Activated CD8-positive, alpha-beta memory T cell treated with anti-CD3 and anti-CD28 coated beads, Interleukin-2, amount 10 ng/mL, durations not matched to agents 7 days and 5 days (primary cell): ENCODE results near the gene GAMT. TPM values are rescaled to one million over a fixed set of nuclear protein-coding genes. Genes with fewer than 3 reads are reported as not detected.

ENCODE experiments used
- ATAC-seq: fragments of 150-1000 bp; cut with Tn5 transposase; one replicate; pipeline ENCODE4 v1.10.0; 2021; ENCODE audit warnings: moderate library complexity
- CTCF ChIA-PET: fragments of 350-600 bp; sonication (Branson Sonifier 250); formaldehyde crosslinking; loops from one replicate; lab custom pipeline; 2021; ENCODE audit warnings: antibody characterized with exemption; lab: Charles Lee
- DNase-seq: peaks from one replicate; pipeline ENCODE4 v3.0.0-alpha.2; 2020
- H3K27ac Mint-ChIP-seq: one replicate; pipeline ENCODE4 v1.8.0; 2021; ENCODE audit warnings: mild to moderate bottlenecking, mixed read lengths
- H3K27me3 Mint-ChIP-seq: one replicate; pipeline ENCODE4 v1.8.0; 2021; ENCODE audit warnings: mixed read lengths
- H3K36me3 Mint-ChIP-seq: one replicate; pipeline ENCODE4 v1.8.0; 2021; ENCODE audit warnings: mild to moderate bottlenecking, mixed read lengths
- H3K4me1 Mint-ChIP-seq: one replicate; pipeline ENCODE4 v1.8.0; 2021; ENCODE audit warnings: mixed read lengths
- H3K4me3 Mint-ChIP-seq: one replicate; pipeline ENCODE4 v1.8.0; 2021; ENCODE audit warnings: mild to moderate bottlenecking, moderate library complexity, mixed read lengths
- H3K9me3 Mint-ChIP-seq: one replicate; pipeline ENCODE4 v1.8.0; 2022; ENCODE audit warnings: low read depth, mixed read lengths
- total RNA-seq, 2 experiments: library from RNA; stranded (reverse); gene quantifications; one replicate each; pipeline ENCODE4 v1.2.3, GENCODE V29; 2021

The GAMT gene
- total RNA-seq, 2 experiments from 2014 or later, result 19.3 to 20.4 TPM

DNA sequence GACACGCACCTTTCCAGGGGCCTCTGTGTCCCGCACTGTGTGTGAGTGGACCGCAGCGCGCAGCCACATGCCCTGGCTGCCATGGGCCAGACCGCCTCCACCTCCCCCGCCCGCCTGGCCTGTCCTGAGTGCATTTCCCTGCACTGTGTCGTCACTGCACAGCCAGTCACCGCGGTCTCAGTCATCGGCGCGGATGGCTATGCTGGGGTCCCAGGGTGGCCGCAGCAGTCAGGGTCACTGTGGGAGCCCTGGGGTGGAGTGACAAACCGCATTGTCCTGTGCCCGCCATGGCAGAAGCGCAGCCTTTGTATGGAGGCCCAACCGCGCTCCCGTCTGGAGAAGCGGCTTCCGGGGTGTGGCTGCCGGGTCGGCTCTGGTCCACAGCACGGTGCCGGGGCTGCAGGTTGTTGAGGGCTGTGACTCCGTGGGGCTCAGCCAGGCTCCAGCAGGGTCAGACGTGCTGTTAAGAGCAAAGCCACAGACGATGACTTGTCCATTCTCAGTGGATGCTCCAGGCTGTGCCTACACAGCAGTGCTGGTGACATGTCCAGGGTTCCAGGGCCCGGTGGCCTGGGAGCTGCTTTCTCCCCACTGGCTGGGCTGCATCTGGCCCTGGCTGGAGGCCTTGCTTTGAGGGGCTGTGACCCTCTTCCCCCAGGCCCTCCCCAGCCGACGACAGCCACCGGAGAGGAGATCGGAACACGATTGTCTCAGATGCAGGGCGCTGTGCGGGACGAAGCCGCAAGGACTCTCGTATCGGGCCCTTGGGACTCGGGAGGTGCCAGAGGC lies 24.0 kb downstream of the GAMT start:
- Mint-ChIP-seq H3K4me1 (no peaks in the 10 kb centered on the region), H3K9me3 (no peaks in the 10 kb centered on the region), H3K4me3 (no peak overlapping the region), H3K27me3 (no peaks in the 10 kb centered on the region), H3K36me3 (peaks cover 3% of the 10 kb centered on the region), H3K27ac (no peak overlapping the region)
- DNase-seq (no peak), ATAC-seq (peak; percentile 24)
- CTCF ChIA-PET, result no interaction called here

DNA sequence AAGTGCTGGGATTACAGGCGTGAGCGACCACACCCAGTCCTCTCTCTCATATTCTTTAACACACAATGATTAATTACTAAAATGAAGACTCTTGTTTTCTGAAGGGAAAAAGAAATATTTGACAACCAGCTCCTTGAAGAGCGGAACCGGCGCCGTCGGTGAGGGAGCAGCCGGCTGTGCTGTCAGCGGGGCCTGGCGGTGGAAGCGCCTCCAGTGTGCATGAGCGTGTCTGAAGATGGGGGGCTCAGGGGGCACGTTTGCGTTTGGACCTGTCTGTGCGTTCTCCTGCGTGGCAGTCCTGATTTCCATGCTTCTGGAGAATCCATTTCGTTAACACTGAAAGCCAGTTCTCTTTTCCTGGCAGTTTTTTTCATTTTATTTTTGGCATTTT lies 24.9 kb downstream of the GAMT start:
- H3K27ac Mint-ChIP-seq, result no peak overlapping the region
- CTCF ChIA-PET, result no interaction called here
- no peaks in the 10 kb centered on the region for H3K27me3 Mint-ChIP-seq
- H3K9me3 Mint-ChIP-seq, result no peaks in the 10 kb centered on the region
- H3K4me3 Mint-ChIP-seq, result no peak overlapping the region
- no peaks in the 10 kb centered on the region for H3K4me1 Mint-ChIP-seq
- peaks cover 3% of the 10 kb centered on the region for H3K36me3 Mint-ChIP-seq
- DNase-seq (no peak), ATAC-seq (no peak)

DNA sequence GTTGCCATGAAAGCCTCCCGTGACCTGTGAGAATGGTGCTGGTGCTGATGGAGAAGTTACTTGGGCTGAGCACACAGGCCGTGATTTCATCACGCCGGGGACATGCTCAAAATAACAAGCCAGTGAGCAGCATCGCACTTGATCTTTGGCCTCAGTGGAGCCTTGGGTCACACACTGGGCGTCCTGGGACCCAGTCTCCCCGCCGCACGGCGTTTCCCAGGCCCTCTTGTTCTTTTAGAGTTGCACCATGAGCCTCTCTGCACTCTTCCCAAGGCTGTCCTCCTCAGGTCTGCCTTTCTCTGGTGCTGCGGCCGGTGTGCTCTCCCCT lies 27.1 kb downstream of the GAMT start:
- DNase-seq, result no peak
- CTCF ChIA-PET, result no interaction called here
- ATAC-seq, result no peak
- Mint-ChIP-seq H3K9me3 (no peaks in the 10 kb centered on the region), H3K4me3 (no peak overlapping the region), H3K36me3 (peaks cover 3% of the 10 kb centered on the region), H3K4me1 (no peaks in the 10 kb centered on the region), H3K27ac (no peak overlapping the region), H3K27me3 (no peaks in the 10 kb centered on the region)

DNA sequence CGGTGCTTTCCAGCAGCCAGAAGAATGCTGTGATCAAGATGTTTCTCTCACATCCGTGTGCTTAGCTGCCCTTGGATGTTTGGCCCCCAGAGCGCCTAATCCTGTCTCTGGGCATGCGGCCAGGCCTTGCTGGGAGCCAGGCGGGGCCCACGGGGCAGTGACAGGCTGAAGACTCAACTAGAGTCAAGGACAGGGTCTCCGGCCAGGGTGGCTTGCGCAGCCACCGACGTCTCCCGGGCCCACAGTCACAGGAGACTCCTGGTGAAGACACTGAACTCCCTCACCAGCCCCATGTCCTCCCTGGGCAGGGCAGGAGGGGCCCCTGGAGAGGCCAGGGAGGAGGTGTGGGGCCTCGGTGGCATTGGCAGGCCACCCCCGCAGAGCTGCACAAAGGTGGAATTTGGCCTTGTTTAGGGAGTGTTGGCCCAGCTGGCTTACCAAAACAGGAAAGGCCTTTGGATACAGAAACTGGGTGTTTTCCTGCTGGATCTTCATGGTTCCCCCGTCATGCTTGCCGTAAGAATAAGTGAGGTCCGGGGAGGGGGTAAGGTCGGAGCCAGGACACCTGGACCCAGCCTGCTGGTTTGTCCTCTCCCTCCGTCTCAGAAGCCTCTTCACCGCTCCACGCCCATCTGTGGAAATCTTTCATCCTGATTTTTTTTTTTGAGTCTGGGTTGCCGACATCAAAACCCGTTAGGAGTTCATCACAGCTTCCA lies 27.6 kb downstream of the GAMT start:
- CTCF ChIA-PET, result interaction anchor here (2.7 to 3.0 kb wide), 2 partner anchors 59 to 95 kb away, joined by 24 to 40 read pairs; no protein-coding TSS in a partner anchor
- DNase-seq (no peak), ATAC-seq (no peak)
- Mint-ChIP-seq H3K36me3 (peaks cover 3% of the 10 kb centered on the region), H3K27me3 (no peaks in the 10 kb centered on the region), H3K9me3 (no peaks in the 10 kb centered on the region), H3K27ac (no peak overlapping the region), H3K4me1 (no peaks in the 10 kb centered on the region), H3K4me3 (no peak overlapping the region)

DNA sequence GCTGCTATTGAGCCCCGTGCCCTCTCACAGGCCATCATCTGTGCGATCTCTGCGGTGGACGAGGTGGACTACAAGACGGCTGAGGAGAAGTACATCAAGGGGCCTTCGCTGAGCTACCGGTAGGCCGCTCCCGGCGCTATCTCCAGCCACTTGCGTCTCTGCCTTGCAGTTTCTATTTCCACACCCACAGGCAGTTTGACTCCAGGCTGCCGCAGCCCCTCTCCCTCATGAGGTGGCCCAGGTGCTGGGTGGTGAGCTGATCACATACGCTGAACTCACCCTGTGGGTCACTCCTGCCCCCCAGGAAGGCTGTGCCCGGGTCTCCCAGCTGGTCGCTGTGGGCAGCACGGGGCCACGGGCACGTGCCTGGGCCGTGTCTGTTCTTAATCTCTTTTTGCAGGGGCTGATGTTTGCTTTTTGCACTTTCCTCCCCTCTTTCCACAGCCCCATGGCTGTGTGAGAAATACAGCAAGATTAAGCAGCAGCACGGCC lies 28.3 kb downstream of the GAMT start:
- H3K27me3 Mint-ChIP-seq, result no peaks in the 10 kb centered on the region
- H3K27ac Mint-ChIP-seq, result no peak overlapping the region
- peaks cover 3% of the 10 kb centered on the region for H3K36me3 Mint-ChIP-seq
- H3K4me1 Mint-ChIP-seq, result no peaks in the 10 kb centered on the region
- ATAC-seq (no peak), DNase-seq (no peak)
- CTCF ChIA-PET, result interaction anchor here (0.7 to 3.0 kb wide), 8 partner anchors 9 to 129 kb away, joined by 3 to 40 read pairs (median 6); no protein-coding TSS in a partner anchor
- no peaks in the 10 kb centered on the region for H3K9me3 Mint-ChIP-seq
- no peak overlapping the region for H3K4me3 Mint-ChIP-seq

DNA sequence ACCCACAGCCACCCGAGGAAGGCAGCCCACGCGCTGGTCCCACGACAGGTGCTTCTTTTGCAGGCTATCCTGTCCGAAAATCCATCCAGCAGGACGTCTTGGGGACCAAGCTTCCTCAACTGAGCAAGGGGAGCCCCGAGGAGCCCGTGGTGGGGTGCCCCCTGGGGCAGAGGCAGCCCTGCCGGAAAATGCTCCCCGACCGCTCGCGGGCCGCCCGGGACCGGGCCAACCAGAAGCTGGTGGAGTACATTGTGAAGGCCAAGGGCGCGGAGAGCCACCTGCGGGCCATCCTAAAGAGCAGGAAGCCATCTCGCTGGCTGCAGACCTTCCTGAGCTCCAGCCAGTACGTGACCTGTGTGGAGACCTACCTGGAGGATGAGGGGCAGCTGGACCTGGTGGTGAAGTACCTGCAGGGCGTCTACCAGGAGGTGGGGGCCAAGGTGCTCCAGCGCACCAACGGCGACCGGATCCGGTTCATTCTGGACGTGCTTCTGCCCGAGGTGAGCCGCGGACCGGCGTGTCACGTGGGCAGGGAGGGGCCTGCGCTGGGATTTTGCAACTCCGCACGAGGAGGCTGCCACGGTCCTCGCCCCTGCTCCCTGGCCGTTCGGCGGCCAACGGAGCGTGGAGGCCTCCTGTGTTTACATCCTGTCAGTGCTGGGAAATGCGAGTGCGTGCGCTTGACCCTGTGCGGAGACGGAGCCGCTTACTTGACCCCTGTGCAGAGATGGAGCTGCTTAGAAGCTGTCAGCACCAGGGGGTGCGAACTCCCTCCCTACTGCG lies 30.6 kb downstream of the GAMT start:
- ATAC-seq, result no peak
- H3K4me1 Mint-ChIP-seq, result no peaks in the 10 kb centered on the region

DNA sequence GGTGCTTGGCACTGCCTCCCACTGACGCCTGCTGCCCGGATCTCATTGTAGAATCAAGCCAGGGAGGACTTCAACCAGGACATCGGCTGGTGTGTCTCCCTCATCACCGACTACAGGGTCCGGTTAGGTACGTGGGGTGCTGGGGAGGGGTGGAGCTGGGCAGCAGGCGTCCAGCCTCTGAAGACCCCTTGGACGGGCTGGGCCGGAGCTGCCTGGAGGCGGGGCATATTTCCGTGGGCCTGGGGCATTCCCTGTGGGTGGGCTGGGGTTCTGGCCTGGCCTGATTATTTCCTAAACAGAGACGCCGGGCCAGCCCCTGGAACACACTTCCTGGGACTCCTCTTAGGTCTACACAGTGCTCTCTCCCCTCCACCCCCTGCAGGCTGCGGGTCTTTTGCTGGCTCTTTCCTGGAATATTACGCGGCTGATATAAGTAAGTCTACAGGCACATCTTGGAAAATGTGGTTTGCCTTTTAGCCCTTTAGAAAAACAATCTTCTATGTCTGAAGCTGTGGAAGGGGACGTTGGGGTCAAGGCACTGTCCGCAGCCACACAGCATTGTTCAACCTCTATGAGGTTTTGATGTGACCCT lies 32.0 kb downstream of the GAMT start:
- Mint-ChIP-seq H3K27me3 (no peaks in the 10 kb centered on the region), H3K4me1 (peaks cover 7% of the 10 kb centered on the region), H3K4me3 (no peak overlapping the region), H3K36me3 (peaks cover 2% of the 10 kb centered on the region), H3K27ac (no peak overlapping the region), H3K9me3 (no peaks in the 10 kb centered on the region)
- ATAC-seq (no peak), DNase-seq (no peak)
- CTCF ChIA-PET, result interaction anchor here (1.5 kb wide), 1 partner anchor 13 kb away, joined by 3 read pairs; no protein-coding TSS in a partner anchor

More for the DNA sequence above, 30.6 kb downstream of the GAMT start:
- Mint-ChIP-seq H3K27me3 (no peaks in the 10 kb centered on the region), H3K9me3 (no peaks in the 10 kb centered on the region), H3K4me3 (no peak overlapping the region), H3K36me3 (peaks cover 2% of the 10 kb centered on the region), H3K27ac (no peak overlapping the region)
- no peak for DNase-seq
- CTCF ChIA-PET, result interaction anchor here (1.1 to 3.0 kb wide), 5 partner anchors 12 to 92 kb away, joined by 3 to 40 read pairs (median 6); a partner anchor contains a TSS

DNA sequence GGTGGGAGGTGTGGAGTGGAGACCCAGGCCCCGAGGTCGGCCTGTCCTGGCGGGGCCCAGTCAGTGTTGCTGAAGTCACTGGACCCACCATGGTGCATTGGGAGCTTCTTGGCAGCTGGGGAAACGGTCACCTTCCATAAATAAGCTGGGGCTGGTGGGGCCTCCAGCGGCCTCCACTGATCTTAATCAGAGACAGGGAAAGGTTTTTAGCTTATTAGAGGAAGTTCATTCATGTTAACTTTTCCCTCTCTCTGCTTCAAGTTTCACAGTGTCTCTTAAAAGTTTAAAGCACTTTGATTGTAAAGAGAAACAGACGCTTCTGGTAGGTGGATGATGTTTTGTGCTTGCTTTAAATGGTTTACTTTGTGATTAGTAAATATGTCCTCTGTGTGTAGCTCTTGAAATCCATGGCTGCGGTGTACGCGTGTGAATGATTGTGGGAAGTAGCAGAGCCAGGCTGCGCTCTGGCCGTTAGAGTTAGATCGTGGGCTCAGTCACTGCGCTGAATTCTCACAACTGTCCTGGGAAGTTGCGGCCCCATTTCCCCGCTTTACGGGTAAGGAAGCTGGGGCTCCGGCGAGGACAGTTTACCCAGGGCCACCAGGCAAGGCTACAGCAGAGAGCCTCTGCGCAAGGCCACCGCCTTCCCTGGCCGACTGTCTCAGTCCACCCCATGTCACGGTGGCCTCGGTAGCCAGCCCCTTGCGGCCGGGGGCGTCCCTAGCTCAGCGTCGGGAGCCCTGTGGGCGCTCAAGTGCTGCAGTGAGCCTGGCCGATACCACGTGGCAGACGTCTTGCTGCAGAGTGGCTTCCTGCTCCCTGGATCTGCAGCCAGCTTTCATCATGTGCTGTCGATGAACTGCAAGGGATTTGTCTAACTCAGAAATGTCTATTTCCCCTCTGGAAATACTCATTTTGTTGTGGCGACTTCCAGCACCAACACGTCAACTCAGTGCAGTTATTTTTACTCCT lies 34.2 kb downstream of the GAMT start:
- DNase-seq, result no peak
- CTCF ChIA-PET, result interaction anchor here (0.9 to 1.6 kb wide), 4 partner anchors 16 to 123 kb away, joined by 4 to 6 read pairs (median 4); partner anchors contain the start of gene NDUFS7
- ATAC-seq, result no peak
- Mint-ChIP-seq H3K27ac (no peak overlapping the region), H3K36me3 (peaks cover 2% of the 10 kb centered on the region), H3K4me3 (no peak overlapping the region), H3K27me3 (no peaks in the 10 kb centered on the region), H3K4me1 (peaks cover 27% of the 10 kb centered on the region), H3K9me3 (no peaks in the 10 kb centered on the region)

DNA sequence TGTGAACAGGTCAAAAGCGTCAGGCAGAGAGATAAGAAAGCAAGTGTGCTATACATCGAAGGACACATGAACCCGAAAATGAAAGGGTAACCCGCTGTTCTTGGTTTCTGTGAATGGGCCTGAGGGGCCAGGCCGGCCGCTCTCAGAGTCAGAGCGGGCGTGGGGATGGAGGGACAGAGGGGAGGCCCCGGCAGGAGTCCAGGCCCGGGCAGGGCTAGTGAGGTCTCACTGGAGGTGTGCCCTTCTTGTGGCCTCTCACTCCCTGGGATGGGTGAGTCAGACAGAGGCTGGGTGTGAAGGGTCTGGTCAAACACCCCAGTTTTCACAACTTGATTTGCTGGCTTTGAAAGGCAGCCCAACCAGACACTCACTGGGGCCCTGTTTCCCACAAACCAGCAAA lies 35.0 kb downstream of the GAMT start:
- H3K9me3 Mint-ChIP-seq, result no peaks in the 10 kb centered on the region
- H3K27me3 Mint-ChIP-seq, result no peaks in the 10 kb centered on the region
- DNase-seq (no peak), ATAC-seq (no peak)
- no peak overlapping the region for H3K27ac Mint-ChIP-seq
- CTCF ChIA-PET, result no interaction called here
- no peak overlapping the region for H3K4me3 Mint-ChIP-seq
- peaks cover 33% of the 10 kb centered on the region for H3K4me1 Mint-ChIP-seq
- H3K36me3 Mint-ChIP-seq, result peaks cover 5% of the 10 kb centered on the region

DNA sequence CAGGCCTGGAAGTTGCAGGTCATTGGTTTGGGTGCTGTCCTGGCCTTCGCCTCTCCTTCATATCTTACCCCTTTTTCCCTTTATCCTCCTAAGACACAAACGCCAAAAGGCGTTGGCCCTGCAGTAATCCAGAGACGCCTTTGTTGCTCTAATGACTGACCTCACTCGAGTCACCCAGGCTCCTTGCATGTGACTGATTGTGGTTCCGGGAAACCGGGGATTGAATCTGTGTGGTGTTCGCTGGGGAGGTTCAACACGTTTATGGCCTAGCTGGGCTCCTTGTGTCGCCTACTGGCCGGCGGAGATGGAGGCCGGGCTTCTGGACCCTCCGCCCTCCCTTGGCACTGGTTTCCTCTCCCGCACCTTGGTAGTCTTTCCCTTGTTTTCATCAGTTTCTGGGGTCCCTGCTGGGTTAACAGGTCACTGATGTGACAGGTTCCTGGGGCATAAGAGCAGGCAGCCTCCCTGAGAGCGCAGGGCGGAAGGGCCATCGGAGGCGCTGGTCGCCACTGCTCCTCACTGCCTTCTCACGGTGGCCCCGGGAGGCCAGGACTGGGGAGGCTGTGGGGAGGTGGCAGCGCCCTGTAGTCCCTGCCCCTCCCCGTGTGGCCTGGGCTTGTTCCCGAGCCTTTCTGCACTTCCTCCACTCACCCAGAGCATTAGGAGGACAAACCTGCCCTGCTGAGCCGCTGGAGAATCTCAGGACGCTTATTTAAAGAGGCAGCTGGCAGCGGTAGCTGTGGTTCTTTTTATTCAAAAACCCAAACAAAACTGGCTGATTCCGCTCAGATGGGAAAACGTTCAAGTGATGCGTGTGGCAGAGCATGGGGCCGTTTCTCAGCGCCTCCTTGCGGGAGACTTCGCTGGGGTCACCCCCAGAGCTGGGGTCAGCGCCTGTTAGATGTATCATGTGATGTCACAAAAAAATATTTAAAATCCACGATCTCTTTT lies 35.7 kb downstream of the GAMT start:
- no peak overlapping the region for H3K27ac Mint-ChIP-seq
- no peaks in the 10 kb centered on the region for H3K27me3 Mint-ChIP-seq
- peaks cover 5% of the 10 kb centered on the region for H3K36me3 Mint-ChIP-seq
- peaks cover 33% of the 10 kb centered on the region for H3K4me1 Mint-ChIP-seq
- DNase-seq (no peak), ATAC-seq (no peak)
- CTCF ChIA-PET, result interaction anchor here (1.5 to 1.6 kb wide), 2 partner anchors 86 to 121 kb away, joined by 3 to 8 read pairs; no protein-coding TSS in a partner anchor
- H3K4me3 Mint-ChIP-seq, result no peak overlapping the region
- no peaks in the 10 kb centered on the region for H3K9me3 Mint-ChIP-seq

DNA sequence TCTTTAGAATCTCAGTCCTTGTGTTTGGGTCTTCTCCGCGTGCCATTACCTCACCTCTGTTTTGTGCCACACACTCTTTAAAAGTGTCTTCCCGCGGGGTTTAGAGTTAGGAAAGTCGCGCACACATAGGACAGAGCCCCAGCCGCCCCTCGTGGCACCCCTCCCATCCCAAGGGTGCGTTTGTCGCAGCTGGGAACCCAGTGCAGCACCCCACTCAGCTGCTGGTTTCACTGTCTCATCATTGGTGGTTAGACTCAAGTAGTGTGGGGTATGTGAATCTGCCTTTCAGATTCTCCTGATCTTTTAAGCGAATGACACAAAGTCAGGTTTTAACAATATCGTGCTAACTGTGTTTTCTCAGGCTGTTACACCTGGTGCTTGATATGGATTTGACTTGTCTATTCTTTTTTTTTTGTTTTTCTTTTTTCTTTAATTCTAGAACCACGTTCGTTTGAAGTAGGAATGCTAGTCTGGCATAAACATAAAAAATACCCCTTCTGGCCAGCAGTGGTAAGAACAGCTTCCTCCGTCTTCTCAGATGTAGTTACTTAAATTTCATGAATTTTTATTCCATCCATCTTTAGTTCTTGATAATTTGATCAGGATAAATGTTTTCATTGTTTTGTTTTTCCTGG lies 37.2 kb downstream of the GAMT start:
- peaks cover 33% of the 10 kb centered on the region for H3K4me1 Mint-ChIP-seq
- DNase-seq, result peak; percentile 55

More for the DNA sequence above, 37.2 kb downstream of the GAMT start:
- H3K9me3 Mint-ChIP-seq, result no peaks in the 10 kb centered on the region
- CTCF ChIA-PET, result interaction anchor here (1.0 to 2.3 kb wide), 7 partner anchors 9 to 120 kb away, joined by 3 to 8 read pairs (median 5); partner anchors contain the start of gene NDUFS7
- peaks cover 6% of the 10 kb centered on the region for H3K36me3 Mint-ChIP-seq
- H3K27ac Mint-ChIP-seq, result peak overlapping the region; percentile 83
- H3K27me3 Mint-ChIP-seq, result no peaks in the 10 kb centered on the region
- H3K4me3 Mint-ChIP-seq, result peak overlapping the region; percentile 68
- peak; percentile 84 for ATAC-seq
